ENCODE results near the gene NXPE1. TPM values are rescaled to one million over a fixed set of nuclear protein-coding genes. Genes with fewer than 3 reads are reported as not detected.

NXPE1 gene
- total RNA-seq, 1 experiment from 2014 or later: not detected

DNA sequence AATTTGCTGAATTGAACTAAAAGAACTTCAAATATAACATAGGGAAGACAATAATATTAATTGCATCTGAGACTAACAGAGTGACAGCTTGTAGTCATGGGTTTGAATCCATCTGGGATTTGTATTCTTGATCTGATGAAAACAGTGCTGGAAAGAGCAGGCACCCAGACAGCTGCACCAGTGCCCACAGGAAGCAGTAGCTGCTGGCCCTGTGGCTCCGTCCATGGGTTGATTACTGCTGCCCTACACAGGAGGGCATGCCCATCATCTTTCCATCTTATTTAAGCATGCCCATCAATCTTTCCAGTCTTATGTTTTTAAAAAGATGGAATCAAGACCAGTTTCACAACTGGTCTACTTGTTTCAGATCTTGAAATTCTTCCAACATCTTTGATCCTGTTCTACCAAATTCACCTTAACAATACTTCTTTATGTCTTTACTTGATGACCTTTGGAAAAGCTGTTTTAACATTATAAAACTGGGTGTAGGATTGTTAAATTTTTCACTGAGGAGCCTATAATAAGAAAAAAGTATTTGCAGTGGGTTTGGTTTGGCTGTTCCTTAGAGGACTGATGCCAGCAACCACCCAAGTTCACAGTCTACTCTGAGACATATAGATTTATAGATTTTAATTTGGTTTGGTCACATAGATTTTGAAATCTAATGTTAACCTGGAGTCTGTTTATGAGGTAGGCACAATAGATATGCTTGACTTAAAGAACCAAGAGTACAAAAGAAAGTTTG, 36.7 kb upstream of the NXPE1 start:
- H3K36me3 ChIP-seq (ENCODE audit: control insufficient read depth in 1 of 2, insufficient read depth in 2 of 2, low read length in 2 of 2): no peaks in the 10 kb centered on the region
- ChIA-PET RAD21 (ENCODE audit: low non-redundant PET in 1 of 2, low total read pairs in 2 of 2, uncharacterized antibody in 2 of 2, unreplicated experiment in 2 of 2) (no interaction called here), CTCF (no interaction called here), POLR2A (no interaction called here)
- DNase-seq (ENCODE audit: low read depth, low spot score) (no peak), ATAC-seq (no peak)
- no TSS peak for BruUV-seq (replicated peaks)
- H2AFZ ChIP-seq (ENCODE audit: low read depth, low read length, poor library complexity, severe bottlenecking): no peak overlapping the region
- intact Hi-C loops (cut with micrococcal nuclease): no loop called here
- H4K20me1 ChIP-seq (ENCODE audit: insufficient read depth): no peaks in the 10 kb centered on the region
- no peaks in the 10 kb centered on the region for H3K27me3 ChIP-seq (ENCODE audit: insufficient read depth, low read length)
- H3K4me1 ChIP-seq (ENCODE audit: control insufficient read depth in 1 of 2, insufficient read depth in 2 of 2, low read length in 2 of 2): no peaks in the 10 kb centered on the region
- H3K9me2 ChIP-seq (ENCODE audit: insufficient read depth): no peaks in the 10 kb centered on the region
- H3K4me3 ChIP-seq (replicated peaks in 1 of 2; ENCODE audit: low read depth in 1 of 2, low read length in 2 of 2): no peak overlapping the region
- no peaks in the 10 kb centered on the region for H3K9me3 ChIP-seq (ENCODE audit: control insufficient read depth in 1 of 2, insufficient read depth in 1 of 2, low read depth in 1 of 2, low read length in 2 of 2)
- TF ChIP-seq EZH2 (IDR thresholded peaks at IDR 0.05) (no peak), FOSL1 (IDR thresholded peaks at IDR 0.05; ENCODE audit: low read depth) (no peak), SRF (IDR thresholded peaks at IDR 0.05; ENCODE audit: low read depth) (no peak), CBX3 (IDR thresholded peaks at IDR 0.05; ENCODE audit: low read depth) (no peak), SP1 (IDR thresholded peaks at IDR 0.05; ENCODE audit: low read depth) (no peak), ZFX (IDR thresholded peaks at IDR 0.05) (no peak), JUND (IDR thresholded peaks at IDR 0.05) (no peak), RAD21 (IDR thresholded peaks at IDR 0.05; ENCODE audit: low read depth) (no peak), TCF7L2 (IDR thresholded peaks at IDR 0.05; ENCODE audit: borderline replicate concordance, extremely low read depth, insufficient read depth, insufficient read length) (no peak), EZH2phosphoT487 (IDR thresholded peaks at IDR 0.05; ENCODE audit: borderline replicate concordance) (no peak), SIN3A (IDR thresholded peaks at IDR 0.05; ENCODE audit: low read depth) (no peak)
- TF ChIP-seq, protein P1, sequence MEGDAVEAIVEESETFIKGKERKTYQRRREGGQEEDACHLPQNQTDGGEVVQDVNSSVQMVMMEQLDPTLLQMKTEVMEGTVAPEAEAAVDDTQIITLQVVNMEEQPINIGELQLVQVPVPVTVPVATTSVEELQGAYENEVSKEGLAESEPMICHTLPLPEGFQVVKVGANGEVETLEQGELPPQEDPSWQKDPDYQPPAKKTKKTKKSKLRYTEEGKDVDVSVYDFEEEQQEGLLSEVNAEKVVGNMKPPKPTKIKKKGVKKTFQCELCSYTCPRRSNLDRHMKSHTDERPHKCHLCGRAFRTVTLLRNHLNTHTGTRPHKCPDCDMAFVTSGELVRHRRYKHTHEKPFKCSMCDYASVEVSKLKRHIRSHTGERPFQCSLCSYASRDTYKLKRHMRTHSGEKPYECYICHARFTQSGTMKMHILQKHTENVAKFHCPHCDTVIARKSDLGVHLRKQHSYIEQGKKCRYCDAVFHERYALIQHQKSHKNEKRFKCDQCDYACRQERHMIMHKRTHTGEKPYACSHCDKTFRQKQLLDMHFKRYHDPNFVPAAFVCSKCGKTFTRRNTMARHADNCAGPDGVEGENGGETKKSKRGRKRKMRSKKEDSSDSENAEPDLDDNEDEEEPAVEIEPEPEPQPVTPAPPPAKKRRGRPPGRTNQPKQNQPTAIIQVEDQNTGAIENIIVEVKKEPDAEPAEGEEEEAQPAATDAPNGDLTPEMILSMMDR (IDR thresholded peaks at IDR 0.05 in 2 of 3, conservative IDR thresholded peaks at IDR 0.05 in 1 of 3; ENCODE audit: borderline replicate concordance in 1 of 3, insufficient read depth in 1 of 3, low read depth in 2 of 3, low read length in 2 of 3): no peak
- TF ChIP-seq, protein P2, sequence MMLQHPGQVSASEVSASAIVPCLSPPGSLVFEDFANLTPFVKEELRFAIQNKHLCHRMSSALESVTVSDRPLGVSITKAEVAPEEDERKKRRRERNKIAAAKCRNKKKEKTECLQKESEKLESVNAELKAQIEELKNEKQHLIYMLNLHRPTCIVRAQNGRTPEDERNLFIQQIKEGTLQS (IDR thresholded peaks at IDR 0.05): no peak
- TF ChIP-seq, protein P3, sequence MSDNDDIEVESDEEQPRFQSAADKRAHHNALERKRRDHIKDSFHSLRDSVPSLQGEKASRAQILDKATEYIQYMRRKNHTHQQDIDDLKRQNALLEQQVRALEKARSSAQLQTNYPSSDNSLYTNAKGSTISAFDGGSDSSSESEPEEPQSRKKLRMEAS (IDR thresholded peaks at IDR 0.05): no peak
- TF ChIP-seq, protein P4, sequence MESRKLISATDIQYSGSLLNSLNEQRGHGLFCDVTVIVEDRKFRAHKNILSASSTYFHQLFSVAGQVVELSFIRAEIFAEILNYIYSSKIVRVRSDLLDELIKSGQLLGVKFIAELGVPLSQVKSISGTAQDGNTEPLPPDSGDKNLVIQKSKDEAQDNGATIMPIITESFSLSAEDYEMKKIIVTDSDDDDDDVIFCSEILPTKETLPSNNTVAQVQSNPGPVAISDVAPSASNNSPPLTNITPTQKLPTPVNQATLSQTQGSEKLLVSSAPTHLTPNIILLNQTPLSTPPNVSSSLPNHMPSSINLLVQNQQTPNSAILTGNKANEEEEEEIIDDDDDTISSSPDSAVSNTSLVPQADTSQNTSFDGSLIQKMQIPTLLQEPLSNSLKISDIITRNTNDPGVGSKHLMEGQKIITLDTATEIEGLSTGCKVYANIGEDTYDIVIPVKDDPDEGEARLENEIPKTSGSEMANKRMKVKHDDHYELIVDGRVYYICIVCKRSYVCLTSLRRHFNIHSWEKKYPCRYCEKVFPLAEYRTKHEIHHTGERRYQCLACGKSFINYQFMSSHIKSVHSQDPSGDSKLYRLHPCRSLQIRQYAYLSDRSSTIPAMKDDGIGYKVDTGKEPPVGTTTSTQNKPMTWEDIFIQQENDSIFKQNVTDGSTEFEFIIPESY (IDR thresholded peaks at IDR 0.05; ENCODE audit: extremely low read depth, insufficient replicate concordance, low read length): no peak
- H3K79me2 ChIP-seq (ENCODE audit: insufficient read depth, low read length): no peaks in the 10 kb centered on the region
- H3K27ac ChIP-seq (ENCODE audit: low read depth, low read length): no peak overlapping the region
- H3K4me2 ChIP-seq (ENCODE audit: low read length): no peak overlapping the region
- H3K9ac ChIP-seq (ENCODE audit: low read length): no peak overlapping the region
